AG09319 (cell line): Measurements from ENCODE around the gene ARL16.

ENCODE experiments used
- DNase-seq: peaks from one replicate; pipeline ENCODE4 v3.0.0-alpha.2; 2010; ENCODE audit warnings: low read depth; ENCODE audit errors: extremely low read depth
- CTCF ChIP-seq: IDR thresholded peaks from 2 replicates; pipeline ENCODE4 v1.5.1; 2011; ENCODE audit warnings: low read depth, mild to moderate bottlenecking, inconsistent platforms, low read length, moderate library complexity

Gene ARL16

GRCh38 chr17:81672954-81673353, 10.6 kb downstream of the ARL16 start:
- DNase-seq: no peak
- no peak for TF ChIP-seq CTCF

- TF ChIP-seq CTCF: no peak
These were observed 11.1 kb downstream of the ARL16 start for GRCh38 chr17:81672504-81672903.

GRCh38 chr17:81667754-81668153, 15.8 kb downstream of the ARL16 start:
- no peak for DNase-seq
- no peak for TF ChIP-seq CTCF

More at GRCh38 chr17:81672504-81672903, 11.1 kb downstream of the ARL16 start:
- no peak for DNase-seq

GRCh38 chr17:81666342-81667191, 17.0 kb downstream of the ARL16 start, which contains the start of the genes CCDC137 and OXLD1:
CCDC137 (plus strand) TSS chr17:81666737; CDS start chr17:81666767, 30 bp downstream.
OXLD1 (minus strand) TSS chr17:81666605; CDS start chr17:81666577, 28 bp downstream.
- no peak for TF ChIP-seq CTCF
- DNase-seq: peak; percentile 92

GRCh38 chr17:81666092-81666341, 17.6 kb downstream of the ARL16 start:
- no peak for DNase-seq
- no peak for TF ChIP-seq CTCF

GRCh38 chr17:81665205-81666091, 18.1 kb downstream of the ARL16 start:
- TF ChIP-seq CTCF: no peak
- DNase-seq: no peak

- DNase-seq: no peak
- no peak for TF ChIP-seq CTCF
These were observed 19.5 kb downstream of the ARL16 start for GRCh38 chr17:81664051-81664470.
